ENCODE measurements around the gene DNAAF2.

DNA sequence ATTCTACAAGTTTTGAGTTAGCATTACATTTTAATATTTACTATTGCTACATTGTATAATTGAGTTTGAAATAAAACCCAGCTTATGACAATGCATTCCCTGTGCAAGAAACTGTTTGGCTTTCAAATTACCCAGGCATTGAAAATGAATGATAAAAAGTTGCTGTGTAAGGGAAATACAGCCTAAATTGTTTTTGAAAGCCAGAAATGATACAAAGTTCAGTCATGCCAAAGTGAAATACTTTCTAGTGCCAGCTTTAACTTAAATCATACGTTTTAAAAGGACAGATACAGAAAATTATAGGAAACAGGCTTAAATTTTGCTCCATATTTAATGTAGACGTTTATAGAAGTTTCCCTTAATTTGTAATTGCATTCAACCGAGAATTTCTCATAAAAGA, 11.7 kb downstream of the DNAAF2 start:
- no peak for TF ChIP-seq EZH2phosphoT487 (conservative IDR thresholded peaks at IDR 0.05; ENCODE audit: low read length)
- TF ChIP-seq, protein P1, sequence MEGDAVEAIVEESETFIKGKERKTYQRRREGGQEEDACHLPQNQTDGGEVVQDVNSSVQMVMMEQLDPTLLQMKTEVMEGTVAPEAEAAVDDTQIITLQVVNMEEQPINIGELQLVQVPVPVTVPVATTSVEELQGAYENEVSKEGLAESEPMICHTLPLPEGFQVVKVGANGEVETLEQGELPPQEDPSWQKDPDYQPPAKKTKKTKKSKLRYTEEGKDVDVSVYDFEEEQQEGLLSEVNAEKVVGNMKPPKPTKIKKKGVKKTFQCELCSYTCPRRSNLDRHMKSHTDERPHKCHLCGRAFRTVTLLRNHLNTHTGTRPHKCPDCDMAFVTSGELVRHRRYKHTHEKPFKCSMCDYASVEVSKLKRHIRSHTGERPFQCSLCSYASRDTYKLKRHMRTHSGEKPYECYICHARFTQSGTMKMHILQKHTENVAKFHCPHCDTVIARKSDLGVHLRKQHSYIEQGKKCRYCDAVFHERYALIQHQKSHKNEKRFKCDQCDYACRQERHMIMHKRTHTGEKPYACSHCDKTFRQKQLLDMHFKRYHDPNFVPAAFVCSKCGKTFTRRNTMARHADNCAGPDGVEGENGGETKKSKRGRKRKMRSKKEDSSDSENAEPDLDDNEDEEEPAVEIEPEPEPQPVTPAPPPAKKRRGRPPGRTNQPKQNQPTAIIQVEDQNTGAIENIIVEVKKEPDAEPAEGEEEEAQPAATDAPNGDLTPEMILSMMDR (IDR thresholded peaks at IDR 0.05; ENCODE audit: insufficient read depth, low read length, poor library complexity, severe bottlenecking) = no peak
